Brain microvascular endothelial cell (primary cell): ENCODE measurements around the gene CCNYL1.

Source experiments
- DNase-seq: peaks from one replicate; pipeline ENCODE4 v3.0.0-alpha.2; 2020
- H3K27ac ChIP-seq: fragments of 250-450 bp; sonication (Bioruptor Pico); 2 replicates; pipeline ENCODE4 v1.5.1; 2020; ENCODE audit warnings: mild to moderate bottlenecking, moderate library complexity
- H3K27me3 ChIP-seq: fragments of 250-450 bp; sonication (Bioruptor Pico); replicated peaks from 2 replicates; pipeline ENCODE4 v1.5.1; 2020; ENCODE audit warnings: mild to moderate bottlenecking
- H3K36me3 ChIP-seq: fragments of 250-450 bp; sonication (Bioruptor Pico); replicated peaks from 2 replicates; pipeline ENCODE4 v1.5.1; 2020; ENCODE audit warnings: mild to moderate bottlenecking
- H3K4me3 ChIP-seq: 2 replicates; pipeline ENCODE4 v1.5.1; 2011; ENCODE audit warnings: low read depth, mild to moderate bottlenecking, control low read depth, low read length, moderate library complexity
- in situ Hi-C: cut with HindIII; loops from 2 replicates; pipeline ENCODE4 v1.10.0; 2017; ENCODE audit warnings: low sequenced_read_pairs, low pct_ligation_motif_present
- TF ChIP-seq, protein P1 (sequence below): IDR thresholded peaks from 2 replicates; pipeline ENCODE4 v1.5.1; 2011; ENCODE audit warnings: low read depth, mild to moderate bottlenecking, moderate library complexity, low read length, control low read depth, inconsistent platforms; ENCODE audit errors: missing control alignments

Gene CCNYL1

DNA sequence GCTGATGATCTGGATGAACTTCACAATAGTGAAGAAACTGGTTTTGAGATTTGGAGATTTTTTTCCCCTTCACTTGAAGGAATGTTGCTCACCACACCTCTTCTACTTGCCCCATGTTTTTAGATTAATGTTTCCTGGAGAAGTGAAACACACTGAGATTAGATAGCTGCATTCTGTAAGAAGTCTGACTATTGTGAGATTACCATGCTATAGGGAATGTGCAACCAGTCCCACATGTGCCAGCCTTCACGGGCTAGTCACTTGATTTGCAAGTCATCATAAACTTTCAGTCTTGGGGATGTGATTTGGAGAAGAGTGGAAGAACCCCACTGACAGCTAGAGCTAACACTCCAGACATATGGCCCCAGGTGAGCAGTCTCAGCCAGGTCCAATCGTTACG, 7.4 kb upstream of the CCNYL1 start:
- no peak for DNase-seq
- in situ Hi-C loops, result no loop called here
- TF ChIP-seq, protein P1, sequence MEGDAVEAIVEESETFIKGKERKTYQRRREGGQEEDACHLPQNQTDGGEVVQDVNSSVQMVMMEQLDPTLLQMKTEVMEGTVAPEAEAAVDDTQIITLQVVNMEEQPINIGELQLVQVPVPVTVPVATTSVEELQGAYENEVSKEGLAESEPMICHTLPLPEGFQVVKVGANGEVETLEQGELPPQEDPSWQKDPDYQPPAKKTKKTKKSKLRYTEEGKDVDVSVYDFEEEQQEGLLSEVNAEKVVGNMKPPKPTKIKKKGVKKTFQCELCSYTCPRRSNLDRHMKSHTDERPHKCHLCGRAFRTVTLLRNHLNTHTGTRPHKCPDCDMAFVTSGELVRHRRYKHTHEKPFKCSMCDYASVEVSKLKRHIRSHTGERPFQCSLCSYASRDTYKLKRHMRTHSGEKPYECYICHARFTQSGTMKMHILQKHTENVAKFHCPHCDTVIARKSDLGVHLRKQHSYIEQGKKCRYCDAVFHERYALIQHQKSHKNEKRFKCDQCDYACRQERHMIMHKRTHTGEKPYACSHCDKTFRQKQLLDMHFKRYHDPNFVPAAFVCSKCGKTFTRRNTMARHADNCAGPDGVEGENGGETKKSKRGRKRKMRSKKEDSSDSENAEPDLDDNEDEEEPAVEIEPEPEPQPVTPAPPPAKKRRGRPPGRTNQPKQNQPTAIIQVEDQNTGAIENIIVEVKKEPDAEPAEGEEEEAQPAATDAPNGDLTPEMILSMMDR, result no peak
- H3K27me3 ChIP-seq, result no peaks in the 10 kb centered on the region
- no peak overlapping the region for H3K27ac ChIP-seq
- no peak overlapping the region for H3K4me3 ChIP-seq
- no peaks in the 10 kb centered on the region for H3K36me3 ChIP-seq

DNA sequence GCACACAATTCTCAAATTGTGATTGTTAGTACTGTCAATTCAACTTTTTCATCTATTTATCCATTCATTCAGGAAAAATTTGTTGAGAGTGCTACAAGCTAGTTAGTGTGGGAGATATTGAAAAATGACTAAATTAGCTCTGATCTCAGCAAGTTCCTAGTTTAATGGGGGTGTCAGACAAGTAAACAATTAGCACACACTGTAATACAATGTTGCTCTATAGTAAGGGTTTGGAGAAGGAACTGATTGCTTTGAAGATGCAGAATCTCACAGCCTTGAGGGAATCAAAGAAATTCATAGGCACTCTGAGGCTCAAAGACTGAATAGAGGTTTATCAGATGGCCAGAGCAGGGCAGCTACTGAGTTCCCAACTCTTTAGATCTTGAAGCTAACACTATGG, 6.8 kb upstream of the CCNYL1 start:
- no peak overlapping the region for H3K27ac ChIP-seq
- in situ Hi-C loops, result no loop called here
- DNase-seq, result no peak
- no peaks in the 10 kb centered on the region for H3K36me3 ChIP-seq
- no peaks in the 10 kb centered on the region for H3K27me3 ChIP-seq
- TF ChIP-seq, protein P1, result no peak
- H3K4me3 ChIP-seq, result no peak overlapping the region

DNA sequence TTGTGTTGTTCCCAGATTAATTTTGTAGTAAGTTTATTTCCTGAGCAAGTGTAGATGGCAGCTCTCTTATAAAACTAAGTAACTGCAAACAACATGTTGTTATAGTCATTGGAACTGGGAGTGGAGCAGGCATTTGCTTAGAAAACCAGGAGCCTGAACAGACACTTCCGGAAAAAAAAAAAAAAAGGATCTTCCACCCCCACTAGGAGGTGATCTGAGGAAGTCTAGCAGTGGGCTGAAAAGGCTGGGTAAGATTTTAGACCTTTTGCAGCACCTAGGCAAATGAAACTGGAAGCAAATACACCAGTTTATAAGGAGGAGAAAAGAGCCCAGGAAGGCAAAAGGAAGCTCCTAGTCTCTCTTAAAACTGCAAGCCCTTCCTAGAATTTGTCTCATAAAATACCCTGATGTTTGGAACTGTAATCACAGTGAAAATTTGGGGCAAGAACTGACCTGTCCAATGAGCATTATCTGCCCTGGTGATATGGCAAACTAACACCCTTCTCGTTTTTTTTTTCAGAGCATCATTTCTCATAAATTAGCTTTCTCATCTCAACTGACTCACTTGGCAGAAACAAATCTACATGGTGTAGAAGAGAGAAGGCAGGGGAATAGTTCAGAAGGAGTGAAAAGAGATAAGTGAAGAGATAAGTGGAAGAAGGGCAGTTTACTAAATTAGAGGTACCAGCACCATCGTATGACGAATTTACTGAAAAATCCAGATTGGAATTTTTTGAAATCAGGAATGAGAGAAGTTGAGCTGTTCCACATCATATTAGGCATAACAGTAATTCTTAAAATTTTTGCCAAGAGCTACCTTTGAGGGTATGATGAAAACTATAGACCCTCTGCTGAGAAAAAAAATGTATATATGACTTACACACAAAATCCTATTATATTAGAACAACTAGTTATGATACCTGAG, 4.2 kb upstream of the CCNYL1 start:
- Histone ChIP-seq H3K27me3 (no peaks in the 10 kb centered on the region), H3K27ac (no peak overlapping the region), H3K36me3 (no peaks in the 10 kb centered on the region), H3K4me3 (no peak overlapping the region)
- in situ Hi-C loops, result no loop called here
- TF ChIP-seq, protein P1, result no peak
- no peak for DNase-seq

DNA sequence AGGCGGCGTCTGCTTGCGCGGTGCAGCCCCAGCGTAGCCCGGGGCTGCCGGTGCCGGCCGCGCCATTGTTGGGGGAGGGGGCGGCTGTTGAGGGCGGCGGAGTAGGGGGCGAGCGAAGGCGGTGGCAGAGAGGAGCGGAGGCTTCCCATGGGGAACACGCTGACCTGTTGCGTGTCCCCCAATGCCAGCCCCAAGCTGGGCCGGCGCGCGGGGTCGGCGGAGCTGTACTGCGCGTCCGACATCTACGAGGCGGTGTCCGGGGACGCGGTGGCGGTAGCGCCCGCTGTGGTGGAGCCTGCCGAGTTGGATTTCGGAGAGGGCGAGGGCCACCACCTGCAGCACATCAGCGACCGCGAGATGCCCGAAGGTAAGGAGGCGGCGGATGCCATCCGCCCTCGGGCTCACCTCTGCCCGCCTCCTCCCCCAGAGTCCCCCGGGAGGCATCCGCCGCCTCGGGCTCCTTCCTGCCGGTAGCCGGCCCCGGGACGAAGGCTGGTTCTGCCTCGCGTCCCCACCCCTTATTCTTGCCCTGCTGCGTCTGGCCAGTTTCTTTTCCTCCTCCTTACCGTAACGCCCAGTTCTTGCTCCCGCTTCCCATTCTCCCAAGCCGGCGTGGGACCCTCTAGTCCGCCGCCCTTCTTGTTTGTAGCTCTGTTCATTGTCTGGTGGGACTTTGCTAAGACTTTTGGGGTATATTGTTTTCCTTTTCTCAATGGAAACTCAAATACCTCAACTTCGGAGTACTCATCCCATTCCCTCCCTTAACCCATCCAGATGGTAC, 500 bp downstream of the CCNYL1 start:
- Histone ChIP-seq H3K27ac (peak overlapping the region; percentile 61), H3K27me3 (no peaks in the 10 kb centered on the region), H3K36me3 (no peaks in the 10 kb centered on the region), H3K4me3 (peak overlapping the region; percentile 93)
- TF ChIP-seq, protein P1, result no peak
- in situ Hi-C loops, result no loop called here
- peak; percentile 15 for DNase-seq

DNA sequence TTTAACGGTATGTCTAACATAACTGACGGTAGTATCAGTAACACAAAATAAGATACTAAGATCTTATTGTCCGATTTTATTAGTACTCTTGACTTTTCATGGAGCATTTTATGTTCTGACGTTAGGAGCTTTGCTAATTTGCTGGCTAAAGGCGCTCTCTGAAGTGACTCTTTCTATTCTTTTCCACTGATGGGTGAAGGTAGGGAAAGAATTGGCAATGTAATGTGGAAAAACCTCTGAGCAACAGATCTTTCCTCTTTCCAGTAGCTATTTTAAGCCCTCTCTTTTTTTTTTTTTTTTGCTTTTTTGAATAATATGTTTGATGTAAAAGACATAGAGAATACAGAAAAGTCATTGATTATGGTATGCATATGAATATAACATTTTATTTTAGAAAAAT, 4.6 kb downstream of the CCNYL1 start:
- TF ChIP-seq, protein P1, result no peak
- no peak for DNase-seq
- Histone ChIP-seq H3K27me3 (no peaks in the 10 kb centered on the region), H3K27ac (no peak overlapping the region), H3K4me3 (no peak overlapping the region), H3K36me3 (peaks cover 2% of the 10 kb centered on the region)
- in situ Hi-C loops, result no loop called here
